HEK293 (cell line): ENCODE data around the gene SCN1A.

Experiments
- CTCF ChIA-PET: fragments of 350-600 bp; formaldehyde crosslinking; extraction: SDS; loops from one replicate; lab custom pipeline; 2021; ENCODE audit warnings: antibody characterized with exemption; lab: Yijun Ruan, JAX
- POLR2A ChIA-PET: fragments of 300-600 bp; formaldehyde crosslinking; extraction: SDS; loops from one replicate; lab custom pipeline; 2020; ENCODE audit warnings: antibody characterized with exemption, inconsistent platforms; lab: Yijun Ruan, JAX
- H3K27ac ChIP-seq: fragments of 200-500 bp; sonication (Bioruptor generic); 2 replicates; pipeline ENCODE4 v1.5.1; 2014; ENCODE audit warnings: low read depth, low read length, control low read depth, inconsistent platforms; ENCODE audit errors: extremely low read depth
- H3K36me3 ChIP-seq, 2 experiments: fragments of 200-500 bp in 1 of 2; sonication (Bioruptor generic) in 1 of 2; 1 replicate in 1 of 2; 2 replicates in 1 of 2; pipeline ENCODE4 v1.5.1; 2014 to 2017; ENCODE audit warnings: inconsistent platforms in 2 of 2, low read length in 2 of 2; ENCODE audit not compliant: control insufficient read depth in 2 of 2, insufficient read depth in 1 of 2
- H3K4me1 ChIP-seq: fragments of 200-500 bp; sonication (Bioruptor generic); 2 replicates; pipeline ENCODE4 v1.5.1; 2014; ENCODE audit warnings: mild to moderate bottlenecking, low read length, inconsistent platforms; ENCODE audit not compliant: control insufficient read depth, insufficient read depth
- H3K4me3 ChIP-seq: 2 replicates; pipeline ENCODE4 v1.5.1; 2011; ENCODE audit warnings: low read depth, mild to moderate bottlenecking, control low read depth, low read length, moderate library complexity
- H3K9me3 ChIP-seq: fragments of 200-500 bp; sonication (Bioruptor generic); 2 replicates; pipeline ENCODE4 v1.5.1; 2014; ENCODE audit warnings: low read depth, low read length, inconsistent platforms; ENCODE audit not compliant: control insufficient read depth, insufficient read depth
- ATF2 ChIP-seq: fragments of 450-650 bp; formaldehyde crosslinking; IDR thresholded peaks from 2 replicates; pipeline ENCODE4 v1.5.1; 2016; ENCODE audit warnings: missing biosample characterization, missing genetic modification characterization, low read depth
- HOXC10 ChIP-seq: sonication (generic); formaldehyde crosslinking; IDR thresholded peaks from 2 replicates; pipeline ENCODE4 v1.8.1; 2023; ENCODE audit warnings: mild to moderate bottlenecking, missing genetic modification reagents
- HOXD13 ChIP-seq: sonication (generic); formaldehyde crosslinking; IDR thresholded peaks from 2 replicates; pipeline ENCODE4 v1.8.0; 2022; ENCODE audit warnings: missing genetic modification reagents, borderline replicate concordance
- KLF17 ChIP-seq: fragments of 450-650 bp; formaldehyde crosslinking; IDR thresholded peaks from 2 replicates; pipeline ENCODE4 v1.5.1; 2016; ENCODE audit warnings: missing biosample characterization, missing genetic modification characterization
- MZF1 ChIP-seq: fragments of 450-650 bp; formaldehyde crosslinking; IDR thresholded peaks from 2 replicates; pipeline ENCODE4 v1.5.1; 2017; ENCODE audit warnings: missing biosample characterization, missing genetic modification characterization, borderline replicate concordance
- PBX3 ChIP-seq: sonication (generic); formaldehyde crosslinking; IDR thresholded peaks from 2 replicates; pipeline ENCODE4 v1.8.1; 2022; ENCODE audit warnings: mild to moderate bottlenecking, moderate library complexity, missing genetic modification reagents
- ZBTB1 ChIP-seq: fragments of 450-650 bp; formaldehyde crosslinking; IDR thresholded peaks from 2 replicates; pipeline ENCODE4 v1.5.1; 2016; ENCODE audit warnings: missing biosample characterization, missing genetic modification characterization
- ZFHX2 ChIP-seq: fragments of 450-650 bp; formaldehyde crosslinking; conservative IDR thresholded peaks from 2 replicates; pipeline ENCODE4 v1.5.1; 2016; ENCODE audit warnings: missing biosample characterization, missing genetic modification characterization
- ZFP3 ChIP-seq: fragments of 450-650 bp; formaldehyde crosslinking; IDR thresholded peaks from 2 replicates; pipeline ENCODE4 v1.5.1; 2016; ENCODE audit warnings: low read depth, missing biosample characterization, missing genetic modification characterization
- ZNF114 ChIP-seq: fragments of 450-650 bp; formaldehyde crosslinking; IDR thresholded peaks from 2 replicates; pipeline ENCODE4 v1.5.0; 2017; ENCODE audit warnings: missing biosample characterization, missing genetic modification characterization
- ZNF132 ChIP-seq: fragments of 450-650 bp; formaldehyde crosslinking; IDR thresholded peaks from 2 replicates; pipeline ENCODE4 v1.5.1; 2017; ENCODE audit warnings: missing biosample characterization, missing genetic modification characterization, borderline replicate concordance
- ZNF202 ChIP-seq: fragments of 450-650 bp; formaldehyde crosslinking; IDR thresholded peaks from 2 replicates; pipeline ENCODE4 v1.5.1; 2016; ENCODE audit warnings: missing biosample characterization, missing genetic modification characterization, borderline replicate concordance
- ZNF24 ChIP-seq: fragments of 450-650 bp; formaldehyde crosslinking; IDR thresholded peaks from 2 replicates; pipeline ENCODE4 v1.5.1; 2016; ENCODE audit warnings: missing biosample characterization, missing genetic modification characterization
- ZNF473 ChIP-seq: fragments of 450-650 bp; formaldehyde crosslinking; IDR thresholded peaks from 2 replicates; pipeline ENCODE4 v1.5.1; 2017; ENCODE audit warnings: missing biosample characterization, missing genetic modification characterization
- ZNF488 ChIP-seq: fragments of 450-650 bp; formaldehyde crosslinking; IDR thresholded peaks from 2 replicates; pipeline ENCODE4 v1.5.1; 2016; ENCODE audit warnings: missing biosample characterization, missing genetic modification characterization
- TF ChIP-seq, protein P1 (sequence below): fragments of 450-650 bp; formaldehyde crosslinking; IDR thresholded peaks from 2 replicates; pipeline ENCODE4 v1.5.1; 2016; ENCODE audit warnings: missing biosample characterization, missing genetic modification characterization
- TF ChIP-seq, protein P2 (sequence below): fragments of 450-650 bp; formaldehyde crosslinking; IDR thresholded peaks from 2 replicates; pipeline ENCODE4 v1.5.1; 2016; ENCODE audit warnings: missing biosample characterization, missing genetic modification characterization

SCN1A gene

GRCh38 chr2:166013878-166014277, 113.9 kb downstream of the SCN1A start (continued):
- TF ChIP-seq PBX3 (CRISPR knock-in tag) (no peak), KLF17 (tag by site-specific recombination) (no peak), ZNF24 (no peak), ATF2 (no peak), ZNF132 (tag by site-specific recombination) (no peak), MZF1 (tag by site-specific recombination) (no peak)

DNA sequence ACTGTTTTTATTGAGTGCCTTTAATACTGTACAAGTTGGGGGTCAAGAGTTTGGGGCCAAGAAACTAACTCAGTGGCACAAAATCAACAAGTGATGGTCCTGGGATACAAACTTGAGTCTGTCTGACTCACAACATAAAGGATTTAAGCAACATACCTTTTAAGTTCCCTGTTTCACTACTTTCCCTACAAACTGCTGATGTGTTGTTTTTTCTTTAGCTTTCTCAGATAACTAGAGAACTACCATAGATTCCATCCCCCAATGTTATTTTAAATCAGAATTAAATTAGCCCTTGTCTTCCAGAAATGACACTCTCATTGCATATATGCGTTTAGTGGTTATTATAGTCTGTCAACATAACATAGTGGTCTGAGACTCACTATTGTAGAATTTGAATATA, 116.2 kb downstream of the SCN1A start:
- CTCF ChIA-PET, result interaction anchor here (0.7 kb wide), 2 partner anchors 59 to 1755 kb away, joined by 5 read pairs; no protein-coding TSS in a partner anchor
- Histone ChIP-seq H3K9me3 (no peaks in the 10 kb centered on the region), H3K36me3 (no peaks in the 10 kb centered on the region), H3K4me3 (no peak overlapping the region), H3K27ac (no peak overlapping the region), H3K4me1 (no peaks in the 10 kb centered on the region)
- POLR2A ChIA-PET, result no interaction called here
- TF ChIP-seq ZFHX2 (tag by site-specific recombination) (no peak), ZNF24 (no peak)

DNA sequence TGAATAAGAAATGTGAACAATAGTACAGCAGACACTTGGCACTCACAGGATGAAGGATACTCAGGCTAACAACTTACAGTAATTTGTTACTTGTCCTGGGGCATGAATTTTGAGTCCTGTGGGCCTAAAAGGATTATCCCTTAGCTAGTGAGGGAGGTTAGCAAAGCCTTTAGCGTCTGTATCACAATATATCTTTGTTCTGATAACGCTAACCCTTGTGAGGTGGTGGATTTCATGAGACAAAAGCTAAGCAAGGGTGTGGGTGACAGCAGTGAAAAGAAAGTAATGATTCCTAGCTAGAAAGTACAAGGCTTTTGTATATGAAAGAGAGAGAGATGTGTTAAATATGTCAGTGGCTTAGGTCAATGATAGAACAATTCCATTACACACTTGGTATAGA, 127.4 kb downstream of the SCN1A start:
- Histone ChIP-seq H3K36me3 (no peaks in the 10 kb centered on the region), H3K4me1 (no peaks in the 10 kb centered on the region), H3K4me3 (no peak overlapping the region), H3K27ac (no peak overlapping the region), H3K9me3 (no peaks in the 10 kb centered on the region)
- POLR2A ChIA-PET, result no interaction called here
- TF ChIP-seq, protein P1, sequence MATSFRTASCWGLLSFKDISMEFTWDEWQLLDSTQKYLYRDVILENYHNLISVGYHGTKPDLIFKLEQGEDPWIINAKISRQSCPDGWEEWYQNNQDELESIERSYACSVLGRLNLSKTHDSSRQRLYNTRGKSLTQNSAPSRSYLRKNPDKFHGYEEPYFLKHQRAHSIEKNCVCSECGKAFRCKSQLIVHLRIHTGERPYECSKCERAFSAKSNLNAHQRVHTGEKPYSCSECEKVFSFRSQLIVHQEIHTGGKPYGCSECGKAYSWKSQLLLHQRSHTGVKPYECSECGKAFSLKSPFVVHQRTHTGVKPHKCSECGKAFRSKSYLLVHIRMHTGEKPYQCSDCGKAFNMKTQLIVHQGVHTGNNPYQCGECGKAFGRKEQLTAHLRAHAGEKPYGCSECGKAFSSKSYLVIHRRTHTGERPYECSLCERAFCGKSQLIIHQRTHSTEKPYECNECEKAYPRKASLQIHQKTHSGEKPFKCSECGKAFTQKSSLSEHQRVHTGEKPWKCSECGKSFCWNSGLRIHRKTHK, result no peak
- TF ChIP-seq ZFP3 (tag by site-specific recombination) (no peak), HOXC10 (CRISPR knock-in tag) (no peak), ZBTB1 (tag by site-specific recombination) (no peak), ZFHX2 (tag by site-specific recombination) (no peak), ZNF488 (tag by site-specific recombination) (no peak), ZNF202 (tag by site-specific recombination) (no peak), ZNF114 (tag by site-specific recombination) (no peak), HOXD13 (CRISPR knock-in tag) (no peak), ZNF473 (tag by site-specific recombination) (no peak)
- TF ChIP-seq, protein P2, sequence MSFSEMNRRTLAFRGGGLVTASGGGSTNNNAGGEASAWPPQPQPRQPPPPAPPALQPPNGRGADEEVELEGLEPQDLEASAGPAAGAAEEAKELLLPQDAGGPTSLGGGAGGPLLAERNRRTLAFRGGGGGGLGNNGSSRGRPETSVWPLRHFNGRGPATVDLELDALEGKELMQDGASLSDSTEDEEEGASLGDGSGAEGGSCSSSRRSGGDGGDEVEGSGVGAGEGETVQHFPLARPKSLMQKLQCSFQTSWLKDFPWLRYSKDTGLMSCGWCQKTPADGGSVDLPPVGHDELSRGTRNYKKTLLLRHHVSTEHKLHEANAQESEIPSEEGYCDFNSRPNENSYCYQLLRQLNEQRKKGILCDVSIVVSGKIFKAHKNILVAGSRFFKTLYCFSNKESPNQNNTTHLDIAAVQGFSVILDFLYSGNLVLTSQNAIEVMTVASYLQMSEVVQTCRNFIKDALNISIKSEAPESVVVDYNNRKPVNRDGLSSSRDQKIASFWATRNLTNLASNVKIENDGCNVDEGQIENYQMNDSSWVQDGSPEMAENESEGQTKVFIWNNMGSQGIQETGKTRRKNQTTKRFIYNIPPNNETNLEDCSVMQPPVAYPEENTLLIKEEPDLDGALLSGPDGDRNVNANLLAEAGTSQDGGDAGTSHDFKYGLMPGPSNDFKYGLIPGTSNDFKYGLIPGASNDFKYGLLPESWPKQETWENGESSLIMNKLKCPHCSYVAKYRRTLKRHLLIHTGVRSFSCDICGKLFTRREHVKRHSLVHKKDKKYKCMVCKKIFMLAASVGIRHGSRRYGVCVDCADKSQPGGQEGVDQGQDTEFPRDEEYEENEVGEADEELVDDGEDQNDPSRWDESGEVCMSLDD (tag by site-specific recombination), result no peak
- CTCF ChIA-PET, result interaction anchor here (0.7 kb wide), 1 partner anchor 384 kb away, joined by 3 read pairs; no protein-coding TSS in a partner anchor
